ENCODE results near the gene AQR.

AQR gene

DNA sequence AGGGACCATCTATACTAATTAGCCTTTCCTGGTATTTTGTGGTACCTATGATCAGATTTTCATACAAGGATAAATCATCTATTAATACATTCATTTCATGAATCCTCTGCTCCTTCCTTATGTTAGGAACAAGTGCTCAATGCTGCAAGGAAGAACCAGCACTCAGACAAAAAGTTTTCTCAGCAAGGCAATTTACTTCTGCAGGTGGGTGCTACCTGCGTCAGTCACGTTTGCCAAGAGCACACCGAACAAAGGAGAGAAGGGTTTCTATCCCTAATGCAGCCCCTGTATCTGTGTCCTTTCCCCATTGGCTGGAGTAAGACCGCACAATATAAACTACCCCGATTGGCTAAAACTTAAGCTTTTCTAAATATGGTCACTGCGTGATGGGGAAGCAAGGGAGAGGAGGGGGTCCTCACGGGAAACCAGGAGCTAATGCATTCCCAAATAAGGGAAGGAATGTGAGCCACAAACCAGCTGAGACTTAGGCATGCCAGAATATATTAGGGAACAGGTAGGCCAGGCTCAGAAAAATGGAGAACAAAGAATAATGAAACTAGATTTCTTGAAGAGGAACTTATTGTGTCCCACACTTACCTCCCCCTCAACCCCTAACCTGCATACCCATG, 76.5 kb downstream of the AQR start:
- TF ChIP-seq CTCF (IDR thresholded peaks at IDR 0.05; ENCODE audit: low read depth, low read length) = no peak
- no peak for DNase-seq (ENCODE audit: low read depth, low spot score)
- in situ Hi-C loops (cut with HindIII; ENCODE audit: low sequenced_read_pairs) = no loop called here
- no peak overlapping the region for H3K4me3 ChIP-seq (ENCODE audit: low read depth, low read length)

DNA sequence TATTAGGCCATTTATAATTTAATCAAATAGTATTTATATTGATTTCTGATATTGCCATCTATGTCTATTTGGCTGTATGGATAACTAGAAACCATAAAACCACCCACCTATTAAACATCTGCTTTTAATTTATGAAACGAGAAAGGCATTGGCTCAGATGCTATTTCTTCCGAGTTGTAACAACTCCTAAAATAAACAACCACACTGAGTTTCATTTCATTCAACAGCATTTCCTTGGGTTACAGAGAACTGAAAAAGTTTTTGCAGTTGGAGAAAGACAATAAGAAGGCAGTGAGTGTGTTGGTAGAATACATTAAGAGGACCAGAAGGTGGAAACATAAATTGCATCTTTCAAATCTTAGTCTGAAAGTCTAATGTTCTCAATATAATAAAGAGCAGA, 79.1 kb downstream of the AQR start:
- DNase-seq (ENCODE audit: low read depth, low spot score) = no peak
- in situ Hi-C loops (cut with HindIII; ENCODE audit: low sequenced_read_pairs) = no loop called here
- TF ChIP-seq CTCF (IDR thresholded peaks at IDR 0.05; ENCODE audit: low read depth, low read length) = no peak
- H3K4me3 ChIP-seq (ENCODE audit: low read depth, low read length) = no peak overlapping the region

DNA sequence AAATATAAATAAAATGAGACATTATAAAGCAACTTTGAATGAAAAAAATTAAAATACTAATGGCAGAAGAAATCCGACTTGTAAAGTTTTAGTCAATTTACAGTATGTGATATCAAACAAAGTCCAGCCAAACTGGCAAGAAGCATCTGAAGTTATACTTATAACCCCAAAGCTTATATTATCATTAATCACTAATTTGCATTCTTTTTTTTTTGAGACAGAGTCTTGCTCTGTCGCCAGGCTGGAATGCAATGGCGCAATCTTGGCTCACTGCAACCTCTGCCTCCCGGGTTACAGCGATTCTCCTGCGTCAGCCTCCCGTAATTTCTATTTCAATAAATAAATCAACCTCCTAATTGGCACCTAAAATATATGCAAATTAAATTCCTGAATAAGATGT, 80.1 kb downstream of the AQR start:
- no peak for TF ChIP-seq CTCF (IDR thresholded peaks at IDR 0.05; ENCODE audit: low read depth, low read length)
- in situ Hi-C loops (cut with HindIII; ENCODE audit: low sequenced_read_pairs) = no loop called here
- no peak for DNase-seq (ENCODE audit: low read depth, low spot score)
- H3K4me3 ChIP-seq (ENCODE audit: low read depth, low read length) = no peak overlapping the region

DNA sequence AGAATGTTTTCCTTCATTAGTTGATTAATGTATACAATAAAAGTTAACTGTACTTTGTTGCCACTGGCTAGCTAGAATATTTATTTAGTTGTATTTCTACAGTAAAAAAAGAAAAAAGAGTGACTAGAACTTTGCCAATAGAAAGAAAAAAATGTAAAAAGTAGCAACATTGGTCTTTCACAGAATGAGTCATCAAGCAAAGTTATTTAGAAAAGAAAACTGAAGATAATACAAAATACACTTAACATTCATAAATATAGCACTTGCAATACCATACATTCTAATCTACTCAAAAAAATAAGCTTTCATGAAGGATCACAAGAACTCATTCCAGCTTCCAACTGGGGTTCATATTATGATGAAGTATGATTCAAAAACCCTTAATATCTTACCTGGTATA, 83.4 kb downstream of the AQR start:
- H3K4me3 ChIP-seq (ENCODE audit: low read depth, low read length) = no peak overlapping the region
- TF ChIP-seq CTCF (IDR thresholded peaks at IDR 0.05; ENCODE audit: low read depth, low read length) = no peak
- DNase-seq (ENCODE audit: low read depth, low spot score) = peak; percentile 23
- in situ Hi-C loops (cut with HindIII; ENCODE audit: low sequenced_read_pairs) = no loop called here

- in situ Hi-C loops (cut with HindIII; ENCODE audit: low sequenced_read_pairs) = no loop called here
- no peak overlapping the region for H3K4me3 ChIP-seq (ENCODE audit: low read depth, low read length)
Measured at GRCh38 chr15:34883633-34884032, 85.9 kb downstream of the AQR start.

DNA sequence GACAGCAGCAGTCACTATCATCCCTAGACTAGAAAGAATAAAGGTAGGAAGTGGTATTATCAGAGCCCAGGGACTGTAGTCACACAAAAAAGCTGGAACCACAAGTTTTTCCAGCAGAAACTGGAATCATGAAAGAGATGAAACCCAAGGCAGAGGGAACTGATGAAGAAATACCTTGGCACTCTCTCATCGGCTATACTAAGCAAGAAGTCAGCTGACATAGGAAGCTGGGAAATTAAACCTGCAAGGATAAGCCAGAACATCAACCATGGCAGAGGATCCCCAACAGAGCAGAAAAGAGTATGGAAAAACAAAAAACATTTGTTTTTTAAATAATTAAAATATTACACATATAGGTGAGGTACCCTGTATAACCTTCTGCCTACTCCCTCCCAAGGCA, 86.5 kb downstream of the AQR start:
- no peak overlapping the region for H3K4me3 ChIP-seq (ENCODE audit: low read depth, low read length)
- no peak for TF ChIP-seq CTCF (IDR thresholded peaks at IDR 0.05; ENCODE audit: low read depth, low read length)
- no peak for DNase-seq (ENCODE audit: low read depth, low spot score)
- in situ Hi-C loops (cut with HindIII; ENCODE audit: low sequenced_read_pairs) = no loop called here

More at GRCh38 chr15:34883633-34884032, 85.9 kb downstream of the AQR start:
- no peak for DNase-seq (ENCODE audit: low read depth, low spot score)
- TF ChIP-seq CTCF (IDR thresholded peaks at IDR 0.05; ENCODE audit: low read depth, low read length) = no peak

DNA sequence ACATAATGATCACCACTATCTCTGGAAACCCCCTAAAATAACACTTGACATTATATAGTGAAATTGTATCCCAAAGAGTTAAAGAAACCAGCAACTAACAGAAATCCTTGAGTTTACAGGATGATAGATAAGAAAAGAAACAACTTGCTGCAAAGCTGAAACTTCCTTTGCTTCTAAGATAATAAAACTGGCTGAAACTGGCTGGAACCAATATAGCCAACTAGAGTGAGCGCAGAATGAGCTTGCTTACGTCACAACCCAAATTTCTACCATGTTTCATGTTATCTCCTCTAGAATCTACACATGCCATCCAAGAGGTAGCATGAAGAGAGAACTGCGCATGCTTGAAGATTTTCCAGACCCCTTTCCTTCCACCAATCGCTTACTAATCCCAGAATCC, 90.4 kb downstream of the AQR start:
- TF ChIP-seq CTCF (IDR thresholded peaks at IDR 0.05; ENCODE audit: low read depth, low read length) = no peak
- no peak overlapping the region for H3K4me3 ChIP-seq (ENCODE audit: low read depth, low read length)
- DNase-seq (ENCODE audit: low read depth, low spot score) = no peak
- in situ Hi-C loops (cut with HindIII; ENCODE audit: low sequenced_read_pairs) = no loop called here

Data from astrocyte of the spinal cord (primary cell).